HG02943 (cell line): ENCODE results near the gene MAP2K4.

Experiments used
- ATAC-seq: cut with Tn5 transposase; IDR thresholded peaks from one replicate; pipeline ENCODE4 v1.9.1; 2021; ENCODE audit warnings: mild to moderate bottlenecking, low read depth, moderate library complexity; ENCODE audit not compliant: unreplicated experiment

MAP2K4 gene

DNA sequence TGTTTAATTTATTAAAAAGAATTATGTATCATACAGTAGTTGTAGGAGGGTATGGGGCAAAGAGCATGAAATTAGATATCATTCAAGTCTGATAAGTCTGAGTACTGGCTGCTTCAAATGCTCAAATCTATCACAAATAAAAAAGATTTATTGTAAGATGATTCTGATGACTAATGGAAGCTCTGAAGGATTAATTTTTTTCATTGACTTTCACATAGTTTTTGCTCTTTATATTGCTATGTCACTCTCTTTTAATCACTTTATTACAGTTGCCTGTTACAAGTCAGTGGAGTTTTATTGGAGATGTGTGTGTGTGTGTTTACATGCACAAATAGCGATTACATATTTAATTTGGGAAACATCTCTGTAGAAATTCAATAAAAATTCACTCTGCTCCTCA is 15.0 kb downstream of the MAP2K4 start:
- ATAC-seq: no peak

- ATAC-seq: no peak
These were observed 17.3 kb downstream of the MAP2K4 start for GRCh38 chr17:12037970-12038369.

GRCh38 chr17:12040478-12040877 is 19.8 kb downstream of the MAP2K4 start:
- ATAC-seq: no peak

DNA sequence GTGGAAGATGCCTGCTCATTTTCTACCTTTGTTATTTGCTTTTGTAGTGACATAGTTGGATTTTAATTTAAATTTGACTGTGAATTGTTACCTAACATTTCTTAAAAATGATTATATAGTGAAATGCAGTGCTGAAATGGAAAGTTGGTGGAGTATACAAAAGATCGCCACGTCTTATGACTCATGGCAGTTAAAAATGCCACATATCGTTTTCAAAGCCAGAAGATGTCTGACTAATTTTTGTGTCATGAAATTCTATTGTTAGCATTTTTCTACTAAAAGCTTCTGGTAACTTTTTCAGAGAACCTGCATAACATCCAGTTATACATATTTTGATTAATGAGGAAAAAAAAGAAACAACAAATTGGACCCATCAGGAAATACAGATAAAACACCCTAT is 20.6 kb downstream of the MAP2K4 start:
- ATAC-seq: no peak

GRCh38 chr17:12043702-12044101 is 23.0 kb downstream of the MAP2K4 start:
- no peak for ATAC-seq

- no peak for ATAC-seq
These were observed 26.1 kb downstream of the MAP2K4 start for GRCh38 chr17:12046786-12047185.

DNA sequence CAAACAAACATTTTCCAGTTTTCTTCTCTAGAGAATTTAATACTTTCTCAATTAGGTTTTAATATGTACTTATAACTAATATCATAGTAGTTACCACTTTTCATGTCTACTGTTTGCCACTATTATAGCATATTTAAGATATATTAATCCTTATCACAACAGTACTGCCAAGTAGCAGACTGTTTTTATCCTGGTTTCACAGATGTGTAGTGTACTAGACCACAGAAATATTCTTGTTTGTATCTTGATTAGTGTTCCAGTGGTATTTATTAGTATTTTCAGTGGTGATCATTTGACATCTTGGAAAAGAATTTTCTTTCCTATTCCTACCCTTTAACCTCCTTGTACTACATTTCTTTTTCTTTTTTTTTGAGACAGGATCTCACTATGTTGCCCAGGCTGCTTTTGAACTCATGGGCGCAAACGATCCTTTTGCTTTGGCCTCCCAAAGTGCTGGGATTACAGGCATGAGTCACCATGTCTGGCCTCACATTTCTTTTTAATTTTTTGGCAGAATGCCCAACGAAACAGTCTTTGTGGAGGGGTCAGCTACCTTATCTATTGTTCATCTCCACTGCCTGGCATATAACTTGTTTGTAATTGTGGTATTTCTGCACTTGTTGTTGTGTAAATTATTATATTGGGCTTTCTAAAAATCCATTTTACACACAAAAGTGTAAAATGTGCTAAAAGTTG is 27.2 kb downstream of the MAP2K4 start:
- ATAC-seq: no peak

DNA sequence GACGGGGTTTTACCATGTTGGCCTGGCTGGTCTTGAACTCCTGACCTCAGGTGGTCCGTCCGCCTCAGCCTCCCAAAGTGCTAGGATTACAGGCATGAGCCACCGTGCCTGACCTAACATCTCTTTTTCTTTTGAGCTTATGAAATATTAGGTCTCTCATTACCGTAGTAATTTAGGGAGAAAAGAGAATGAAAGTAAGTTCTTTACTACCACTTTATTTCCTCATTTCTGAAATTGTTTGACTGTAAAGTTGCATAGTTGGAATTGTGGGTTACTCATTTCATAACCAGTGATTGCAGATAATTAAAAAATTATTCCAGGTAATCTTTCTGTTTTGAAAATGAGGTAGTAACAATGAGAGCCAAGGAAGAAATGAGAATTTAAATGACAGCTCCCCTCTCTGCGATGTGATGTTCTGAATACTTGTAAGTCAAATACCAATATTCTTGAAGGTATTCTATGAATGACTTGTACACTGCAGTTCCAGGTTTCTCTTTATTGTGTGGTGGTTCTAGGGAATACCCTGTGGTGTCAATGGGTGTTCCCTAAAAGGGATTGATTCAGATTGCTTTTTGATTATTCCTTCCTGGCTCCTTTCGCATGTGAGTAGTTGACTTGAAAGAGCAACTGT is 28.3 kb downstream of the MAP2K4 start:
- ATAC-seq: no peak

- no peak for ATAC-seq
These were observed 30.1 kb downstream of the MAP2K4 start for GRCh38 chr17:12050646-12051225.

DNA sequence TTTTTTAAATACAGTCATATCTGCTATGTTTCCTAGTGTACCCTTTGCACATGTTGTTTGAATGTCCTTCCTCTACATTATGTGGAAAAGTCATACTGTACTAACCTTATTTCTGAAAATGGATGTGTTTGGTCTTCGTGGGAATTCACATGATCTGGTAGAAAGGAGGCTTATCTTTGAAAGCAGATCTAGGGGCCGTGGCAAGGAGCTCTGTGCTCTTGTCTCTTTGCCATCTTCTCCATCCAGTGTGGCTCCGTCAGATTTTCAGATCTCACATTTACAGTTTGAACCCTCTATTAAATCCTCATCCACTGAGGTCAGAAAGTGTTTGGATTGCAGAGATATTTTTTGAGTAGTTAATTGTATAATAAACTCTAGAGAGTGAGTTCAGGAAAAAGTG is 32.9 kb downstream of the MAP2K4 start:
- ATAC-seq: no peak

DNA sequence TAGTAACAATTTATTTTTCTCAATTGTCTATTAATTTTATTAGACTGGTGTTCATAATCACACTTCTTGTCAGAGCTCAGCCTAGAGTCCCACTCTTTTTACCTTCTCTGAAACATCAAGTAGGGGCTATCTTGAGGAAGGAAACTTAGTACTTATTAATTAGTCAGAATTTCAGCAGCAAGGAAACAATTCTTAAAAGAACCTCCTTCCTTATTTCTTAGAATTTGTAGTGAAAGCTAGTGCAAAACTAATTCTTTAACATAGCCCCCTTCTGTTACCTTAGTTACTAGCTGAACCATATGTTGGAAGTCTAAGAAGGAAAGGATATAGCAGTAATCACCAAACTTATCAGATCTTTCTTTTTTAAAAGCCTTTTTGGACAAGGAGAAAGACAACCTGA is 35.2 kb downstream of the MAP2K4 start:
- no peak for ATAC-seq

- no peak for ATAC-seq
These were observed 36.8 kb downstream of the MAP2K4 start for GRCh38 chr17:12057520-12057919.

- no peak for ATAC-seq
These were observed 37.9 kb downstream of the MAP2K4 start for GRCh38 chr17:12058535-12058934.

DNA sequence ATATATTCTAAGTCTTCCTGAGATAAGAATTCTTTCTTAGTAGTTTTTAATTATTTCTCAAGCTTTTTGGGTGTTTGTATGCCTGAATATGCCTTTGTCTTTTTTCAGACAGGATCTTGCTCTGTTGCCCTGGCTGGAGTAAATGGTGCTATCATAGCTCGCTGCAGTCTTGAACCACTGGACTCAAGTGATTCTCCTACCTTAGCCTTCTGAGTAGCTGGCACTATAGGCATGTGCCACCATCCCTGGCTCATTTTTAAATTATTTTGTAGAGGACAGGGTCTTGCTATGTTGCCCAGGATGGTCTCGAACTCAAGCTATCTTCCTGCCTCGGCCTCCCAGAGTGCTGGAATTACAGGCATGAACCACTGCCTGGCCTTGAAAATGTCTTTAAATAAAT is 41.6 kb downstream of the MAP2K4 start:
- no peak for ATAC-seq

DNA sequence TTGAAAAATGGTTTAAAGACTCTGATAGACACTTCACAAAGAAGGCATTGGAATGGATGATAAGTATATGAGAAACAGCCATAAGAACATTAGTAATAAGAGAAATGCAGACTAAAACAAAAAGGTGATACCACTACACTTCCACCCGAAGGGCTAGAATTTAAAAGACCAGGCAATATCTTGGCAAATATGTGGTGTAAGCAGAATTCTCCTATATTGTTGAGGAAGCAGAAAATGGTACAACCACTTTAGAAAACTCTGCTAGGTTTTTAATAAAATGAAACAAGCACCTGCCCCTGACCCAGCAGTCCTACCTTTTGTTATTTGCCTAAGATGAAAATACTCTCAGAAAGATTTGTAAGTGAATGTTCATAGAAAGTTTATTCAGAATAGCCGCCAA is 43.7 kb downstream of the MAP2K4 start:
- no peak for ATAC-seq

DNA sequence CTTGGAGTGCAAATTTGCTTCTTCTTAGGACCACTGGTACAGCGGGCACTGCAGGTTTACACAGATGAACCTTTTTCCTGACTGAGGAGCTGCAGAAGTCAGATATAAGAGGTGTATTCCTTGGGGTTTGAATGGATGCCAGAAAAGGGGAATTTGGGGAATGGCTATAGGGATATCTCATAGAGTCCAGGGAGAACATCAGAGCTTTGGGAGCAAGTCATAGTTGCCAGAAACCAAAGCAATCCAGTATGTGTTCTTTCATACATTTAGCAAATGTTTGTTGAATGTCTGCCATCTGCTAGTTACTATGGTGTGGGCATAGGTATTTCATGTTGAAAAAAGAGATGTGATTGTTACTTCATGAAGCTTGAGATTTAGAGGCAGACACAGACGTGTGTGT is 46.8 kb downstream of the MAP2K4 start:
- no peak for ATAC-seq

GRCh38 chr17:12068946-12069345 is 48.3 kb downstream of the MAP2K4 start:
- no peak for ATAC-seq

DNA sequence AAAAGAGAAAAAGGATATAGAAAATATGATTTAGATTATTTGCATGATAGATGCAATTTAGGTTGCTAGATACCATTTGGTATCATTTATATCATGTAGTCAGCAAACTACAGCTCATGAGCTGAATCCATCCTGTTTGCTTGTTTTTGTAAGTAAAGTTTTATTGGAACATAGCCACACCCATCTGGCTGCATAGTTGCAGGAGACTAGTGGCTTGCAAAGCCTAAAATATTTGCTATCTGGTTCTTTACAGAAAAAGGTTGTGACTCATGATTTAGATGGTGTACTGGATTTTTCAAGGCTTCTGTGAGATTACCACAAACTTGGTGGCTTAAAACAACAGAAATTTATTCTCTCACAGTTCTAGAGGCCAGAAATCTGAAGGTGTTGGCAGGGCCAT is 49.9 kb downstream of the MAP2K4 start:
- ATAC-seq: no peak

DNA sequence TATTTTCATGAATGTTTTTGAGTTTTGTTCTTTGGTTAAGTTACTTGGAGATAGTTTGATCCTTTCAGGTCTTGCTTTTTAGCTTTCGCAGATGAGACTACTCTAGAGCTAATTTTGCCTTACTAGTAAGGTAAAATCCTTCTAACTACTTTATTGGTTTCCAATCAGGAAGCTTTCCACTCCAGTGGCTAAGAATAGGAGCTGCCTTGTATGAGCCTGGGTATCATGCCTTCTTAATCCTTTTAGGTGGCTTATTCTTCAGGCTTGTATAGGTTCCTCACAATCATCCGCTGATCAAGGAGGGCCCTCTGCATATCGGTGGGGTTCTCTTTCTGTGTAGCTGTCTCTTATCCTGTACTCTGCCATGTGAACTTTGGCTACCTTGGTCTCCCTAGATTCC is 53.7 kb downstream of the MAP2K4 start:
- no peak for ATAC-seq

- no peak for ATAC-seq
These were observed 57.1 kb downstream of the MAP2K4 start for GRCh38 chr17:12077773-12078172.

DNA sequence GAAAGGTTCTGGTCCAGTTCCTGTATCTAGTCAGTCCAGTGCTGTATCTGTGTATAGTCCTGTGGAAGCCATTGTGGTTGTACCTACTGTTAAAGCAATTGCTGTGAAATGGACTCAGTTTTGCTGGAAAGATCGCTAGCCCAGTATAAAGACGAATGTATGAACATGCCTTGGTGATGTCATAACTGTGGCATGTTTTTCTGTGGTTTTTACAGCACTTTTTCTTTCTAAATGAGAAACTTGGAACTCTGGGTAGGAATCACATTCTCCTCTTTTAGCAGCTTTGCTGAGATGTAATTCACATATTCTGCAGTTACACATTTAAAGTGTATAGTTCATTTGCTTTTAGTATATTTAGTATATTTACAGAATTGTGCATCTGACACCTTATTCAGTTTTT is 58.1 kb downstream of the MAP2K4 start:
- no peak for ATAC-seq

- ATAC-seq: no peak
These were observed 61.0 kb downstream of the MAP2K4 start for GRCh38 chr17:12081720-12082119.
